Measurements from ENCODE around the gene PLA2G10.
"Not testable (repeated sequence)": the region's sequence is repeated elsewhere in the genome, so short reads cannot be mapped to it uniquely, and the experiment has no call there.

PLA2G10 gene

DNA sequence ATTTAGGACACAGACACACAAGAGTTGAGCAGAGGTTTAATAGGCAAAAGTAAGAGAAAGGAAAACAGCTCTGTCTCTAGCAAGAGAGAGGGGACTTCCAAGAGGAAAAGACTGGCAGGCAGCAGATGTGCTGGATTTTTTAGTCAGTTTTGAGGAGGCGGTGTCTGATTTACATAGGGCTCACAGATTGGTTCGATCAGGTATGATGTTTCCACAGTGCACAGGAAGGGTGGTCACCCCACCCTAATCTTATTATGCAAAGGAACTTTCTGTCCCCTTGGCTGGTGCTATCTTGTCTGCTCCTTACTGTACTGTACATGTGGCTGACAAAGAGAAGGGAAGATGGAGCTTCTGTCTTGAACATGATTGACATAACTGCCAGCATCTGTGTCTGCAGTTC lies 36.0 kb downstream of the PLA2G10 start:
- DNase-seq: peak; percentile 94

GRCh38 chr16:14652726-14653125 lies 41.4 kb downstream of the PLA2G10 start:
- DNase-seq: no peak

GRCh38 chr16:14650629-14651028 lies 43.5 kb downstream of the PLA2G10 start:
- no peak for DNase-seq

DNA sequence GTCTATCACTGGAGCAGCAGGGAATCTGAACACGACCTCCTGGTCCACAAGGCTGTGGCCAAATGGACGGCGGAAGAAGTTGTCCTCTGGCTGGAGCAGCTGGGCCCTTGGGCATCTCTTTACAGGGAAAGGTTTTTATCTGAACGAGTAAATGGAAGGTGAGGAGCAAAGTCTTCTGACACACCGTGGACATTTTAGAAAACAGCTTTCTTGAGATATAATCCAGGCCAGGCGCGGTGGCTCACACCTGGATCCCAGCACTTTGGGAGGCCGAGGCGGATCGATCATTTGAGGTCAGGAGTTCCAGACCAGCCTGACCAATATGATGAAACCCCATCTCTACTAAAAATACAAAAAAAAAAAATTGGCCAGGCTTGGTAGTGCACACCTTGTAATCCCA lies 44.3 kb downstream of the PLA2G10 start:
- no peak for DNase-seq

DNA sequence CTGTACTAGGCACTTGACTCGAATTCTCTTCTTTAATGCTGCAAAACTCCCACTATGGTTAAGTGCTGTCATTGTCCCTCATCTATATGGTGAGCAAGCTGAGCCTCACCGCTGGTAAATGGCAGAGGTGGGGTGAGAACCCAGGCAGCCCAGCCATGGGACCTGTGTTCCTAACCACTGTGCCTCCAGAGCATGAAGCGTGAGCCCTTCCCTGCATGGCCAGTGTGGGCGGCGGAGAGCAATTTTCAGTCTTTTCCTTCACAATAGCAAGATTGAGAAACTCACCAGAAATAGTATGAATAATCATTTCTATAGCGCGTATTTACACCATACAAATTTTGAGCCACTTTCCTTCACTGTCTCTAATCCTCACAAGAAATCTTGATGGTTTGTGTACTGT lies 52.2 kb downstream of the PLA2G10 start:
- peak; percentile 20 for DNase-seq

- no peak for DNase-seq
These were observed 52.9 kb downstream of the PLA2G10 start for GRCh38 chr16:14641206-14641605.

DNA sequence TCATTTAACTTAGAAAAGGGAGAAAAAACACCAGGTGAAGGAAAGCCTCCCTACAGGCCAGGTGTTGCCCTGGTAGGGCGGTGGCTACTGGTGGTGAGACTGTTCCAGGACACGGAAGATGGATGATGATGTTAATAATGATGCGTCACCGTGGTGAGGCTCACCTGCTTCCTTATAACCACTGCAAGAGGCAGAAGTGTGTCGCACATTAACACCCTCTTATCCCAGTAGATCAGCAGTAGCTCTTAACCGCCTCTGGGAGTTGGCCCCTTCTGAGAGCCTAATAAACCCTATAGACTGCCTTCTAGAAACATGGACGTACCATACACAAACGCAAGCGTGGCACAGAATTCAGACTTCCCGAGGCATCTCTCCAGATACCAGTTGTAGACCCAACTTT lies 53.6 kb downstream of the PLA2G10 start:
- no peak for DNase-seq

- not testable (repeated sequence) for DNase-seq
These were observed 57.2 kb downstream of the PLA2G10 start for GRCh38 chr16:14636951-14637240.

GRCh38 chr16:14636179-14636950 lies 57.7 kb downstream of the PLA2G10 start:
- not testable (repeated sequence) for DNase-seq

DNA sequence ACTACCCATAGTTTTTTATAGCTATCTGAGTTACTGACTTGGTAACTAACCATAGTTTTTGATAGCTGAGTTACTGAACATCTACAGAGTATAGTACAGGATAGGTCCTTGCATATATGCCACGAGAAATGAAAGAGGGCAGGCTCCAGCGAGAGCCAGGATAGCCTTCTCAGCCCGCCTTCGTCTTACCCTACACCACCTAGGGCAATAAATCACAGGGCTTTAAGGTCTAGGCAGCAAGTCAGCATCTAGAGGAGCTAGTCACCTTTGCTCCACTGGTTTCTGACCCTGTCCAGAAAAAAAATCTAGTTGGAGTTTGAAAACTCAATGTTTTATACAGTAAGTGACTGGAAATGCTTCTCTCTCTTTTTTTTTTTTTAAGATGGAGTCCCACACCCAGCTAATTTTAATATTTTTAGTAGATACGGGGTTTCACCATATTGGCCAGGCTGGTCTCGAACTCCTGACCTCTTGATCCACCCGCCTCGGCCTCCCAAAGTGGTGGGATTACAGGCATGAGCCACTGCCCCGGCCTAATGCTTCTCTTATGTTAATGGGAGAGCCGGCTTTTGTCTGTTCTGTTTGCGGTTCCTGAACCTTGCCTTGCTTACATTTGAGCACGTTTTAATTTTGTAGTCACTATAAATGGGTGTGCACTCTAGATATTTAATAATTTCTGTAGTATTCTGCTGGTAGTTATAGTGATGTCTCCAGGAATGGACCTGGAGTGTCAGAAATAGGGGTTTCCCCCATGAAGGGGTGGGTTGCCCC lies 58.5 kb downstream of the PLA2G10 start:
- DNase-seq: no peak

- no peak for DNase-seq
These were observed 59.8 kb downstream of the PLA2G10 start for GRCh38 chr16:14634389-14634725.

DNA sequence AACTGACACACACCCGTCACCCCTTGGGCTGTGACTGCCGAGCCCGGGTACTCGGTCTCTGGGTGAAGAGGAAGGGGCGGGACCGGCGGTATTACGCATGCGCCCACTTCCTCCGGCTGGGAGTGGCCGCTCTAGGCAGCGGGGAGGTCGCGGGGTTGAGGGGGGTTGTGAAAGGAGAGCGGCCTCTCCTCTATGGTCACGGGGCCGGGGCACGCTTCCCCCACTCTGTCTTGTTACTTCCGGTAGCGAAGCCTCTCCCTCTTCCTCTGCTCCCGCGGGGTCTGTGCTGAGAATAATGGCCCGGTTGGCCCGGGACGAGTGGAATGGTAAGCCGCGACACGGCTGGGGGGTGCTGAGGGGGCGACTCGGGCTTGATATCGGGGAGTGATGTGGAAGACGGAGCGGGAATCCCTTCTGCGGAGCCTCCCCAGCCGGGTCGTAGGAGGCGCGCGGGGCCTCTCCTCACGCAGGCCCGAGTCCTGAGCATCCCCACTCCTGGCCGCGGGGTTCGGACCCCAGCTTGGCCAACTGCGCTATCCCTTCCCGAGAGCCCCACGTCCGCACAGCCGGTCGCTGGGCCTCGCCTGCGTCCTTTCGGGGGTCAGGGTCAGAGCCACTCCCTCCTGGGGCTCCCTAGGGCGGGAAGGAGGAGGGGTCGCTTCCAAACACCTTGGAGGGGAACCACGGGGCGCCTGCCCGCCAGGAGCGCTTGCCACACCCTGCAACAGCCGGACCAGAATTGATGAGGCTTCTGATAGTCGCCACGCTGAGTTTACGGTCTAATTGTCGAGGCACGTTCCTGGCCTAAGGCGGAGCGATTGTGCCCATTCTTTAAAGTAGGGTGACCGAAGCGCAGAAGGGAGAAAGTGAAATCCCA lies 61.2 kb downstream of the PLA2G10 start, which contains the start of gene BFAR:
TSS of gene BFAR (plus strand) at position 259 of the 877 bp plus-strand sequence. CDS start 11,396 bp downstream, outside the sequence.
- DNase-seq: peak; percentile 97

DNA sequence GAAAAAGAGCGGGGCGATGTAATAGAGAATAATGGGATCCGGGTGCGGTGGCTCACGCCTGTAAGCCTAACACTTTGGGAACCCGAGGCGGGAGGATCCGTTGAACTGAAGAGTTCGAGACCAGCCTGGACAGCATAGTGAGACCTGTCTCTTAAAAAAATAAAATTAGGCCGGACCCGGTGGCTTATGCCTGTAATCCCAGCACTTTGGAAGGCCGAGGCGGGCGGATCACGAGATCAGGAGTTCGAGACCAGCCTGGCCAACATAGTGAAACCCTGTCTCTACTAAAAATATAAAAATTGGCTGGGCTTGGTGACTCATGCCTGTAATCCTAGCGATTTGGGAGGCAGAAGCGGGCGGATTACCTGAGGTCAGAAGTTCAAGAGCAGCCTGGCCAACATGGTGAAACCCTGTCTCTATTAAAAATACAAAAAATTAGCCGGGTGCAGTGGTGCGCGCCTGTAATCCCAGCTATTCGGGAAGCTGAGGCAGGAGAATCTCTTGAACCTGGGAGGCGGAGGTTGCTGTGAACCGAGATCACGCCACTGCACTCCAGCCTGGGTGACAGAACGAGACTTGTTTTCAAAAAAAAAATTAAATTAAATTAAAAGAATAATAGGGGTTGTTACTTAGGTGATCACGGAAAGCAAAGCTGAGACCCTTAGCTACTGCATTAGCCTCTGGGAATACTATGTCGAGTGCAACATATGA lies 63.3 kb downstream of the PLA2G10 start:
- not testable (repeated sequence) for DNase-seq

- peak; percentile 98 for DNase-seq
These were observed 64.0 kb downstream of the PLA2G10 start, which contains the start of gene PARN for GRCh38 chr16:14629919-14630619. PARN (minus strand) TSS chr16:14630260; CDS start chr16:14630125, 135 bp downstream.

DNA sequence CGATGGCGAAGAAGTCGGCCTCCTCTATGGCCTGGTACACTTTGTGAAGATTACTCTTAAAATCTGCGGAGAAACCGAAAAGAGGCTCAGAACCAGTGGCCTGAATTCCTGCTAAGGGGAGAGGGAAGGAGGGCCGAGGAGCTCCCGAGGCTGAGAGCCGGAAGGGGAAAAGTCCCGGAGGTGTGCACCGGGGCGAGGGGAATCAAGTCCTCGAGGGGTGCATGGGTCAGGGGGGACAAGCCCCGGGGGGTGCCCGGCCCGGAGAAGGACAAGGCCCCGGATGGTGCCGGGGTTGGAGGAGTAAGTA lies 64.5 kb downstream of the PLA2G10 start:
- DNase-seq: no peak

GRCh38 chr16:14628806-14629611 lies 65.1 kb downstream of the PLA2G10 start:
- DNase-seq: peak; percentile 39

DNA sequence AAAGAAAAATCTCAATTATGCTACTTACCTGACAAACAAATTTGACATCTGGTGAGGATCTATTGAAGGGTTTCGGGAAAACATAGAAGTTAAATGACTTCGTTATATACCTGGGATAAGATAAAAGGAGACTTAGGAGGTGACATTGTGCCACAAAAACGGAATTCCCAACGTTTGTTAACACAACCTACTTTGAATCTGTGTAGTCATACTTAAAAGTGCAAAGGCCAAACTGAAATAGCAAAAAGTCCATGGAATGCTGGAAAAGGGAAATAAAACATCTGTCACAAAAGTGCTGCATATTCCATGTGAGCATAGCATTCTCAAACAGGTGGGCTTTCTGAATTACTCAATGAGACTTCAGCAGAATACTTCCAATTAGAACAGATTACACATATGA lies 67.0 kb downstream of the PLA2G10 start:
- no peak for DNase-seq
